ENCODE data around the gene SLC8A3. TPM values are rescaled to one million over a fixed set of nuclear protein-coding genes. Genes with fewer than 3 reads are reported as not detected.
"Not testable (repeated sequence)": the region's sequence is repeated elsewhere in the genome, so short reads cannot be mapped to it uniquely, and the experiment has no call there.

Gene SLC8A3
- total RNA-seq (0.98 TPM), polyA plus RNA-seq (ENCODE audit: insufficient read depth, low read depth, low replicate concordance) (not detected)
- long read RNA-seq, donor 1 = 0 reads
- long read RNA-seq, donor 2 = 0 reads
- long read RNA-seq, donor 3 = 0 reads
- long read RNA-seq, donor 4 = 0 reads
- long read RNA-seq, donor 5 = 0 reads
- long read RNA-seq, donor 6 = 0 reads
- long read RNA-seq, donor 7, partial matches to known transcripts = 1 of 2 reads
- long read RNA-seq, donor 7, other reads (novel, unspliced or antisense) = 1 of 2 reads
- long read RNA-seq, donor 8 = 0 reads
- long read RNA-seq, donor 9 = 0 reads
- long read RNA-seq, donor 10 = 0 reads

- Histone ChIP-seq H3K36me3 (ENCODE audit: control insufficient read depth in 2 of 3, insufficient read depth in 3 of 3, low read length in 3 of 3) (no peaks in the 10 kb centered on the region), H3K9ac (ENCODE audit: low read length in 3 of 3) (peak within 1 kb of the TSS in 1 of 3 donors; percentile 27), H3K27me3 (ENCODE audit: control insufficient read depth, insufficient read depth, low read length) (peaks cover 6% of the 10 kb centered on the region), H3K9me3 (ENCODE audit: control insufficient read depth in 2 of 3, insufficient read depth in 1 of 3, low read length in 3 of 3) (no peaks in the 10 kb centered on the region), H3K27ac (ENCODE audit: low read depth in 2 of 2, low read length in 2 of 2) (no peak within 1 kb of the TSS), H3K4me1 (ENCODE audit: control insufficient read depth in 2 of 3, insufficient read depth in 2 of 3, low read depth in 1 of 3, low read length in 3 of 3) (peaks cover 0 to 7% (median 0%) of the 10 kb centered on the region in 3 donors), H3K4me3 (ENCODE audit: low read length in 3 of 3) (peak within 1 kb of the TSS; percentile 14 to 55 (median 53))
- no peak for FAIRE-seq
- peak; percentile 41 to 79 (median 54) for DNase-seq
- no peak for TF ChIP-seq CTCF (IDR thresholded peaks at IDR 0.05; ENCODE audit: borderline replicate concordance, extremely low read depth, insufficient read depth)
- intact Hi-C loops (cut with DNase I) = no loop called here
These were observed at the start of gene SLC8A3 for GRCh38 chr14:70188659-70189455. SLC8A3 (minus strand) TSS chr14:70188951; CDS start chr14:70168422, 20,529 bp downstream.

GRCh38 chr14:70237710-70238109, 49.0 kb upstream of the SLC8A3 start:
- TF ChIP-seq CTCF (IDR thresholded peaks at IDR 0.05; ENCODE audit: borderline replicate concordance, extremely low read depth, insufficient read depth) = no peak
- no peak for FAIRE-seq
- Histone ChIP-seq H3K36me3 (ENCODE audit: control insufficient read depth in 2 of 3, insufficient read depth in 3 of 3, low read length in 3 of 3) (no peaks in the 10 kb centered on the region), H3K4me3 (ENCODE audit: low read length in 3 of 3) (no peak overlapping the region), H3K9ac (ENCODE audit: low read length in 3 of 3) (no peak overlapping the region), H3K9me3 (ENCODE audit: control insufficient read depth in 2 of 3, insufficient read depth in 1 of 3, low read length in 3 of 3) (no peaks in the 10 kb centered on the region), H3K27ac (ENCODE audit: low read depth in 2 of 2, low read length in 2 of 2) (no peak overlapping the region), H3K27me3 (ENCODE audit: control insufficient read depth, insufficient read depth, low read length) (no peaks in the 10 kb centered on the region), H3K4me1 (ENCODE audit: control insufficient read depth in 2 of 3, insufficient read depth in 2 of 3, low read depth in 1 of 3, low read length in 3 of 3) (no peaks in the 10 kb centered on the region)
- intact Hi-C loops (cut with DNase I) = no loop called here
- DNase-seq = no peak

- FAIRE-seq = no peak
- intact Hi-C loops (cut with DNase I) = no loop called here
These were observed 45.6 kb upstream of the SLC8A3 start for GRCh38 chr14:70234066-70234950.

GRCh38 chr14:70231756-70232544, 43.2 kb upstream of the SLC8A3 start:
- intact Hi-C loops (cut with DNase I); H3K36me3 ChIP-seq (ENCODE audit: control insufficient read depth in 2 of 3, insufficient read depth in 3 of 3, low read length in 3 of 3); FAIRE-seq; DNase-seq; H3K9me3 ChIP-seq (ENCODE audit: control insufficient read depth in 2 of 3, insufficient read depth in 1 of 3, low read length in 3 of 3); H3K4me3 ChIP-seq (ENCODE audit: low read length in 3 of 3); H3K27me3 ChIP-seq (ENCODE audit: control insufficient read depth, insufficient read depth, low read length); H3K9ac ChIP-seq (ENCODE audit: low read length in 3 of 3); H3K27ac ChIP-seq (ENCODE audit: low read depth in 2 of 2, low read length in 2 of 2); H3K4me1 ChIP-seq (ENCODE audit: control insufficient read depth in 2 of 3, insufficient read depth in 2 of 3, low read depth in 1 of 3, low read length in 3 of 3): not testable (repeated sequence)

More at GRCh38 chr14:70234066-70234950, 45.6 kb upstream of the SLC8A3 start:
- Histone ChIP-seq H3K27me3 (ENCODE audit: control insufficient read depth, insufficient read depth, low read length) (no peaks in the 10 kb centered on the region), H3K4me3 (ENCODE audit: low read length in 3 of 3) (no peak overlapping the region), H3K36me3 (ENCODE audit: control insufficient read depth in 2 of 3, insufficient read depth in 3 of 3, low read length in 3 of 3) (no peaks in the 10 kb centered on the region), H3K4me1 (ENCODE audit: control insufficient read depth in 2 of 3, insufficient read depth in 2 of 3, low read depth in 1 of 3, low read length in 3 of 3) (no peaks in the 10 kb centered on the region), H3K9me3 (ENCODE audit: control insufficient read depth in 2 of 3, insufficient read depth in 1 of 3, low read length in 3 of 3) (no peaks in the 10 kb centered on the region), H3K27ac (ENCODE audit: low read depth in 2 of 2, low read length in 2 of 2) (no peak overlapping the region), H3K9ac (ENCODE audit: low read length in 3 of 3) (no peak overlapping the region)
- DNase-seq = peak in 1 of 5 donors; percentile 69
- no peak for TF ChIP-seq CTCF (IDR thresholded peaks at IDR 0.05; ENCODE audit: borderline replicate concordance, extremely low read depth, insufficient read depth)

All from kidney (tissue), 22 donors.